A549 treated with DMSO at 1 μM for 4 hours (cell line): Measurements from ENCODE around the gene RIMS3. TPM values are rescaled to one million over a fixed set of nuclear protein-coding genes. Genes with fewer than 3 reads are reported as not detected.

Source experiments
- total RNA-seq: library from RNA; stranded (reverse); fragments of 200-300 nt; extraction: Qiagen RNA extraction; gene quantifications from 5 replicates; pipeline ENCODE4 v1.2.3, GENCODE V29; 2022; ENCODE audit warnings: low read depth

The RIMS3 gene
- 0.66 to 1.3 TPM (median 0.99 TPM) in 5 replicates for total RNA-seq

DNA sequence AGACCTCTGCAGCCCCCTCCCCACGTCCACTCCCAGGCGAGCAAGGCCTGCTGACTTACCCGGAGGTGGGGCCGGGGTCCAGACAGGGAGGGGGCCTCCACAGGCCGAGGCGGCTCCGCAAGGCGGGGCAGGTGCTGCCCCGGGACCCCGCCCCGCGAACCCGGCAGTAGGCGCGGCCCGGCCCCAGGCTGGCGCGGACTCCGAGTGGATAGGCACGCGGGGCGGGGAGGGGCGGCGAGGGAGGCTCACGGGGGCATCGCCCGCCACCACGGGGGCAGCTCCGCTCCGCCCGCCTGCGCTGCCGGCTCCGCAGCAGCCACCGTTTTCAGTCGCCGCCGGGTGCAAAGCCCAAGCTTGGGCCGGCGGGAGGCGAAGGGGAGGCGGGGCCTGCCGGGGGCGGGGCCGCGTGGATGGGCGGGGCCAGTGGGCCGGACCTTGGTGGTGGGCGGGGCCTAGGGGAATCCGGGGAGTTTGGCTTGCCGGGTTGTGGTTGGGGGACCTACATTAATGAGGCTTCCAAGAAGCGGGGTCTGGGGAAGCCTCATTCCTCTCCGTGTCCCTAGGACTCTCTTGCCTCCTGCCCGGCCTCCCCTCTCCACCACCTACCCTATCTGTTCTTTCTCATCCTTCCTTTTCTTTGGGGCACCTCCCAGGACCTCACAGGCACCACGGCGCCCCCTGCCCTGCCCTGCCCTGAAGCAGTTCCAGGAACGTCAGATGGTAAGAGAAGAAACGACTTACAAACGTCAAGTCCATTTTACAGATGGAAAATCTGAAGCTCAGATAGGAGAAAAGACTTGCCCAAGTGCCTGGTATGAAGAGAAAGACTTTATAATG lies at the start of gene RIMS3:
Gene RIMS3 (minus strand): TSS at position 348 of the 837 bp plus-strand sequence. CDS start 23,757 bp downstream, outside the sequence.

GRCh38 chr1:40691538-40692428 lies 26.3 kb upstream of the RIMS3 start, which contains the start of gene NFYC:
Gene NFYC (plus strand): TSS chr1:40691704. CDS start chr1:40738844, 47,140 bp downstream.

Other genes with a start within 250 kb of the RIMS3 start
- gene ZFP69B, start 215.2 kb downstream of the RIMS3 start, total RNA-seq: 1.5 to 2.4 TPM (median 2.3 TPM) in 5 replicates
- not detected in 5 replicates for gene ZFP69, start 188.4 kb downstream of the RIMS3 start, total RNA-seq
- 3.1 to 4.8 TPM (median 4.5 TPM) in 5 replicates for gene EXO5, start 156.9 kb downstream of the RIMS3 start, total RNA-seq
- gene ZNF684, start 134.0 kb downstream of the RIMS3 start, total RNA-seq: 1.8 to 3.0 TPM (median 2.1 TPM) in 5 replicates
- gene NFYC, start 26.0 kb upstream of the RIMS3 start, total RNA-seq: 33.6 to 42.5 TPM (median 40.0 TPM) in 5 replicates
- gene KCNQ4, start 118.1 kb upstream of the RIMS3 start, total RNA-seq: 0.17 to 0.25 TPM (median 0.17 TPM) in 5 replicates
- 26.1 to 53.1 TPM (median 44.1 TPM) in 5 replicates for gene CITED4, start 196.7 kb upstream of the RIMS3 start, total RNA-seq